Neuronal stem cell (in vitro differentiated cells): ENCODE results near the gene CROCC2.

Experiments
- DNase-seq: peaks from one replicate; pipeline ENCODE4 v3.0.0-alpha.2; 2013; ENCODE audit warnings: low spot score
- H2AFZ ChIP-seq: one replicate; pipeline ENCODE4 v1.6.1; 2013; ENCODE audit warnings: mild to moderate bottlenecking, low read length, inconsistent platforms
- H2AK5ac ChIP-seq: 2 replicates; pipeline ENCODE4 v1.6.1; 2013; ENCODE audit warnings: low read depth, mild to moderate bottlenecking, inconsistent platforms, low read length, moderate library complexity, mixed read lengths
- H2BK120ac ChIP-seq: 2 replicates; pipeline ENCODE4 v1.6.1; 2013; ENCODE audit warnings: low read depth, mild to moderate bottlenecking, inconsistent platforms, low read length, moderate library complexity, mixed read lengths
- H2BK12ac ChIP-seq: one replicate; pipeline ENCODE4 v1.6.1; 2013; ENCODE audit warnings: low read length, inconsistent platforms
- H2BK15ac ChIP-seq: 2 replicates; pipeline ENCODE4 v1.6.1; 2013; ENCODE audit warnings: mild to moderate bottlenecking, low read length, inconsistent platforms, mixed read lengths
- H2BK5ac ChIP-seq: one replicate; pipeline ENCODE4 v1.6.1; 2013; ENCODE audit warnings: inconsistent platforms, mild to moderate bottlenecking, low read length, moderate library complexity
- H3K14ac ChIP-seq: one replicate; pipeline ENCODE4 v1.6.1; 2013; ENCODE audit warnings: low read length, inconsistent platforms
- H3K18ac ChIP-seq: 2 replicates; pipeline ENCODE4 v1.6.1; 2013; ENCODE audit warnings: low read length, inconsistent platforms
- H3K23ac ChIP-seq: 2 replicates; pipeline ENCODE4 v1.6.1; 2013; ENCODE audit warnings: low read depth, mild to moderate bottlenecking, mixed read lengths, low read length, inconsistent platforms; ENCODE audit not compliant: poor library complexity
- H3K27ac ChIP-seq: replicated peaks from 3 replicates; pipeline ENCODE4 v1.5.1; 2013; ENCODE audit warnings: low read length, inconsistent platforms
- H3K27me3 ChIP-seq, 3 experiments: 2 replicates each; pipeline ENCODE4 v1.6.1; 2013; ENCODE audit warnings: low read length in 3 of 3, mild to moderate bottlenecking in 2 of 3, inconsistent platforms in 1 of 3, low read depth in 1 of 3, mixed read lengths in 1 of 3, moderate library complexity in 1 of 3; ENCODE audit not compliant: control insufficient read depth in 3 of 3, insufficient read depth in 3 of 3
- H3K36me3 ChIP-seq, 2 donors: replicated peaks in 1 of 2; 2 replicates each; pipeline ENCODE4 v1.6.1; 2013; ENCODE audit warnings: low read length in 2 of 2; ENCODE audit not compliant: control insufficient read depth in 2 of 2, insufficient read depth in 2 of 2
- H3K4ac ChIP-seq: 2 replicates; pipeline ENCODE4 v1.6.1; 2013; ENCODE audit warnings: inconsistent platforms, mild to moderate bottlenecking, low read length, moderate library complexity
- H3K4me1 ChIP-seq, 2 donors: 1 replicate in 1 of 2; 2 replicates in 1 of 2; pipeline ENCODE4 v1.6.1; 2013; ENCODE audit warnings: low read length in 2 of 2, low read depth in 1 of 2; ENCODE audit not compliant: control insufficient read depth in 2 of 2, insufficient read depth in 1 of 2
- H3K4me2 ChIP-seq: one replicate; pipeline ENCODE4 v1.6.1; 2013; ENCODE audit warnings: mild to moderate bottlenecking, low read length, inconsistent platforms; ENCODE audit not compliant: insufficient read depth, poor library complexity, severe bottlenecking
- H3K4me3 ChIP-seq, 2 donors: 2 replicates each; pipeline ENCODE4 v1.5.1; 2013; ENCODE audit warnings: low read length in 2 of 2, mild to moderate bottlenecking in 2 of 2, inconsistent platforms in 1 of 2, moderate library complexity in 1 of 2
- H3K79me1 ChIP-seq: one replicate; pipeline ENCODE4 v1.6.1; 2013; ENCODE audit warnings: low read depth, mild to moderate bottlenecking, inconsistent platforms, low read length, moderate library complexity
- H3K9ac ChIP-seq: one replicate; pipeline ENCODE4 v1.6.1; 2013; ENCODE audit warnings: mild to moderate bottlenecking, low read depth, low read length, inconsistent platforms; ENCODE audit not compliant: poor library complexity
- H3K9me3 ChIP-seq, 2 donors: replicated peaks in 1 of 2; 2 replicates each; pipeline versions ENCODE3 to v1.6.1; 2013; ENCODE audit warnings: low read length in 2 of 2, mild to moderate bottlenecking in 2 of 2, inconsistent platforms in 1 of 2, low read depth in 1 of 2, mixed read lengths in 1 of 2, moderate library complexity in 1 of 2; ENCODE audit not compliant: control insufficient read depth in 2 of 2, insufficient read depth in 1 of 2
- H4K8ac ChIP-seq: one replicate; pipeline ENCODE4 v1.6.1; 2013; ENCODE audit warnings: low read depth, mild to moderate bottlenecking, inconsistent platforms, low read length, moderate library complexity
- H4K91ac ChIP-seq: one replicate; pipeline ENCODE4 v1.6.1; 2013; ENCODE audit warnings: low read length, low read depth, mild to moderate bottlenecking, inconsistent platforms; ENCODE audit not compliant: poor library complexity
- whole genome bisulfite sequencing, 2 donors: extraction: QIAGEN DNeasy Blood & Tissue Kit; methylation state at CpG; one replicate each; pipeline ENCODE4 v1.1.7; 2013; ENCODE audit warnings: missing lambda C conversion rate in 2 of 2, mixed read lengths in 1 of 2; ENCODE audit not compliant: insufficient read length in 2 of 2, insufficient replicate concordance in 1 of 2; ENCODE audit errors: extremely low coverage in 2 of 2; 5-methylcytosine and 5-hydroxymethylcytosine counted together

CROCC2 gene

DNA sequence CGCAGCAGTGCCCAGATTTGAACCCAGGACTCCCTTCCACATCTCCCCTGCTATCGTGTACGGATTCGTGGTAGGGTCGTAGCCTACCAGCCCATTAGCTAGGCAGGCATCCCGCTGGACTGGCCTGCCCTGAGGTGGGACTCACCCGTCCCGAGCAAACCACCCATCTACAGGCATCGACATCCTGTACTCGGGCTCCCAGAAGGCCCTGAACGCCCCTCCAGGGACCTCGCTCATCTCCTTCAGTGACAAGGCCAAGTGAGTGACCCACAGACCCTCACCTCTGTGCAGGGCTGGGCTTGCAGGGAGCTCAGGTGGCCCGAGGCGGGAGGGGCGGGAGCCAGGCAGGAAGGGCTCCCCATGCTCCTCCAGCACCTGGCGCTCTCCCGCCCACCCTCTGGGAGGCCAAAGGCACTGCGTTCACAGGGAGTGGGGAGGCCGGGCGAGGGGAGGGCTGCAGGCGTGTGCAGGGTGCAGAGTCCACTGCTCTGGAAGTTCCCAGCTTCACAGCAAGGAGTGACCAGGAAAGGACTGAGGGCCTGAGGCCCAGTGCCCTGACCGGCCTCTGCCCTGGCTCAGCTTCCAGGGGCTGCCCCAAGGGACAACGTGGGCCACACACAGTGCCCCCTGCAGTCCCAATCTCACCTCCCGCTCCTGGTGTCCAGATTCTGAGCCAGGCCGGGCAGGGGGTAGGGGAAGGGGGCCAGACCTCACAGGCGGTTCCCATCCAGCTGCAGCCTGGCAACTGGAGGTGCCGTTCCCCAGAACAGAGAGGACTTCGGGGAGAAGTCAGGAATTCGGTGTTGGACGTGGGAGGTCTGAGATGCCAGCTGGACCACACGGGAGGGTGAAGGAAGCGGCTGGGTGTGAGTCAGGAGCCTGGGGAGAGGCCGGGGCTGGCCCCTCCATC is 32.1 kb upstream of the CROCC2 start:
- Histone ChIP-seq H2BK5ac (peak overlapping the region; percentile 19), H3K4ac (no peak overlapping the region), H3K4me3 (no peak overlapping the region), H3K27ac (no peak overlapping the region), H3K4me1 (no peaks in the 10 kb centered on the region), H3K9me3 (no peaks in the 10 kb centered on the region), H3K14ac (peak overlapping the region; percentile 31), H2AFZ (no peak overlapping the region), H3K23ac (peak overlapping the region; percentile 68), H3K4me2 (no peak overlapping the region), H2AK5ac (no peak overlapping the region), H2BK12ac (no peak overlapping the region), H3K79me1 (peaks cover 2% of the 10 kb centered on the region), H4K8ac (no peak overlapping the region), H3K18ac (peak overlapping the region; percentile 61), H3K27me3 (peaks cover 0 to 53% (median 0%) of the 10 kb centered on the region in 3 experiments), H2BK120ac (peak overlapping the region; percentile 42), H4K91ac (no peak overlapping the region), H3K9ac (peak overlapping the region; percentile 10), H2BK15ac (peak overlapping the region; percentile 9), H3K36me3 (peaks cover 0 to 2% of the 10 kb centered on the region in 2 donors)
- WGBS, 2 donors = no CpG with 5 or more reads among the region's 33 CpGs
- DNase-seq = no peak

DNA sequence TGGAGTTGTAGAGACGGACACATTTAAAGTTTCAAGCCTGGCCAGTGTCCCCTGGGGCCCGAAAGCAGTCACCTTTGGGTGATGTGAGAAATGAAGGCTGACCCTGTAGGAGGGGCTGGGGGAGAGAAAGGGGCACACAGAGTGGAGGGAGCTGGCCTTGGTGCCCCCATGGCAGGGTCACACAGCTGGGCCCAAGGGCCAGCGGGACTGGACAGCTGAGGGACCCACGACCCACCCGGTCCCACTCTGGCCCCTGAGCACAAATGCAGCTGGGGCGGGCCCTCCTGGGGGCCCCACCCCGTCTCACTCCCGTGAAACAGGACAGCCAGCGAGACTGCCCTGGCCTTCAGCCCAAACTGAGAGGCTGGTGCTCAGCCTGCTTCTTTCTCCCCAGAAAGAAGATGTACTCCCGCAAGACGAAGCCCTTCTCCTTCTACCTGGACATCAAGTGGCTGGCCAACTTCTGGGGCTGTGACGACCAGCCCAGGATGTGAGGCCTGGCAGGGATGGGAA is 31.4 kb upstream of the CROCC2 start:
- Histone ChIP-seq H2BK15ac (no peak overlapping the region), H3K23ac (no peak overlapping the region), H3K27me3 (peaks cover 0 to 49% (median 0%) of the 10 kb centered on the region in 3 experiments), H3K79me1 (peaks cover 2% of the 10 kb centered on the region), H2AK5ac (peak overlapping the region; percentile 34), H3K4me2 (no peak overlapping the region), H4K91ac (no peak overlapping the region), H3K4ac (no peak overlapping the region), H2BK5ac (peak overlapping the region; percentile 19), H3K4me3 (no peak overlapping the region), H2BK12ac (no peak overlapping the region), H2AFZ (no peak overlapping the region), H3K18ac (no peak overlapping the region), H3K14ac (no peak overlapping the region), H3K9me3 (no peaks in the 10 kb centered on the region), H3K9ac (no peak overlapping the region), H3K36me3 (peaks cover 0 to 2% of the 10 kb centered on the region in 2 donors), H3K4me1 (no peaks in the 10 kb centered on the region), H4K8ac (no peak overlapping the region), H2BK120ac (no peak overlapping the region), H3K27ac (no peak overlapping the region)
- DNase-seq = no peak
- WGBS, 2 donors = no CpG with 5 or more reads among the region's 12 CpGs

DNA sequence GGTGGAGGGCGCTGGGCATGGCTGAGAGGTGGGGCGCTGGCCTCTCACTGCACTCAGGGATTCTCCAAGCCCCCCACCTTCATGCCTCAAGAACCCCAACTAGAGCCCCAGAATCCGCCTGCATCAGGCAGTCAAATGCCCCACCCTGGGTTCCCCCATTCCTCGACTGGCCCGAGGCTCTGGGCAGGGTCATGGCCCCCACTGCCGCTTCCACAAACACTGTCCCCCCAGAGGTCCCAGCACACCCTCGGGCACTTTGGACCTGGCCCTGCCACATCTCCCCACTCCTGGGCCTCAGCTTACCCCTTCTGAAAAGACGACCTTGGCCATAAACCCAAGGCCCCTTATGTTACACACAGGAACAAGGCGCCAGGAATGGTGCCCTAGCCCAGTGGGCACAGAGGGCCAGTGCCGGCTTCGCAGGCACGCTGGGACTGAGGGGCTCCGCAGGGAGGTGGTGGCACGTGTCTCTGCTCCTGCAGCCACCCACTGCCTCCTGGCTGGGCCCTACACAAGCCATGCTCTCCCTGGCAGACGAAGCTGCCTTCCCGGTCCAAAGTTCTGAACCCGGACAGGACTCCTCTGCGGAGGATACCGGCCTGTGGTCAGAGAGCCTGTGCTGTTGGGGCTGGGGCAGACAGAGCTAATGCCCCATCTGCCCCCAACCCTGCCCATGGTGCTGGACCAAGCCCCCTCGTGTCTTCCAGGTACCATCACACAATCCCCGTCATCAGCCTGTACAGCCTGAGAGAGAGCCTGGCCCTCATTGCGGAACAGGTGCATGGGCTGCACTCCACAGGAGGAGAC is 30.7 kb upstream of the CROCC2 start:
- Histone ChIP-seq H2BK15ac (no peak overlapping the region), H3K4me2 (no peak overlapping the region), H2AFZ (no peak overlapping the region), H4K8ac (no peak overlapping the region), H4K91ac (no peak overlapping the region), H3K27ac (no peak overlapping the region), H2AK5ac (peak overlapping the region; percentile 34), H3K9ac (no peak overlapping the region), H2BK120ac (peak overlapping the region; percentile 2), H3K79me1 (peaks cover 2% of the 10 kb centered on the region), H2BK12ac (peak overlapping the region; percentile 16), H3K23ac (no peak overlapping the region), H3K9me3 (no peaks in the 10 kb centered on the region), H3K27me3 (peaks cover 0 to 42% (median 0%) of the 10 kb centered on the region in 3 experiments), H3K18ac (peak overlapping the region; percentile 58), H2BK5ac (peak overlapping the region; percentile 19), H3K4me1 (no peaks in the 10 kb centered on the region), H3K14ac (no peak overlapping the region), H3K4me3 (no peak overlapping the region), H3K36me3 (peaks cover 0 to 2% of the 10 kb centered on the region in 2 donors), H3K4ac (peak overlapping the region; percentile 67)
- DNase-seq = no peak
- no CpG with 5 or more reads among the region's 22 CpGs for WGBS, 2 donors
